Kidney capillary endothelial cell (primary cell): ENCODE data around the gene PARD6B.
"Not testable (repeated sequence)": the region's sequence is repeated elsewhere in the genome, so short reads cannot be mapped to it uniquely, and the experiment has no call there.

ENCODE experiments used
- DNase-seq: peaks from one replicate; pipeline ENCODE4 v3.0.0-alpha.2; 2018; ENCODE audit warnings: low spot score

Gene PARD6B

GRCh38 chr20:50731055-50731929 is at the start of gene PARD6B:
Gene PARD6B, plus strand, starts transcription at chr20:50731580. Its CDS starts 207 bp downstream, at chr20:50731787.
- DNase-seq, result peak; percentile 73

- DNase-seq, result no peak
Observed at GRCh38 chr20:50682065-50682464, 49.3 kb upstream of the PARD6B start.

GRCh38 chr20:50682947-50683530 is 48.3 kb upstream of the PARD6B start:
- no peak for DNase-seq

- no peak for DNase-seq
Observed at GRCh38 chr20:50683570-50683969, 47.8 kb upstream of the PARD6B start.

- no peak for DNase-seq
Observed at GRCh38 chr20:50686821-50687220, 44.6 kb upstream of the PARD6B start.

GRCh38 chr20:50688256-50688975 is 43.0 kb upstream of the PARD6B start:
- no peak for DNase-seq

- DNase-seq, result no peak
Observed at GRCh38 chr20:50689864-50690649, 41.3 kb upstream of the PARD6B start.

- no peak for DNase-seq
Observed at GRCh38 chr20:50690650-50691572, 40.5 kb upstream of the PARD6B start, which contains the start of gene RIPOR3. Gene RIPOR3, minus strand, starts transcription at chr20:50691542. Its CDS starts 414 bp downstream, at chr20:50691128.

GRCh38 chr20:50691573-50692551 is 39.5 kb upstream of the PARD6B start:
- no peak for DNase-seq

- no peak for DNase-seq
Observed at GRCh38 chr20:50692552-50692933, 38.8 kb upstream of the PARD6B start.

- no peak for DNase-seq
Observed at GRCh38 chr20:50693001-50693400, 38.4 kb upstream of the PARD6B start.

GRCh38 chr20:50694379-50695134 is 36.8 kb upstream of the PARD6B start:
- no peak for DNase-seq

- no peak for DNase-seq
Observed at GRCh38 chr20:50695135-50695872, 36.1 kb upstream of the PARD6B start.

- DNase-seq, result not testable (repeated sequence)
Observed at GRCh38 chr20:50698255-50698654, 33.1 kb upstream of the PARD6B start.

- no peak for DNase-seq
Observed at GRCh38 chr20:50699688-50700087, 31.7 kb upstream of the PARD6B start.

GRCh38 chr20:50701041-50701963 is 30.1 kb upstream of the PARD6B start:
- no peak for DNase-seq
